GM12878 (cell line): ENCODE measurements around the gene SLC66A3.

Experiments used
- BACH1 ChIP-seq: fragments of 450-650 bp; IDR thresholded peaks from 2 replicates; pipeline ENCODE4 v1.6.1; 2017; ENCODE audit warnings: mild to moderate bottlenecking, borderline replicate concordance
- EGR1 ChIP-seq, 2 experiments: IDR thresholded peaks; 1 replicate in 1 of 2; 2 replicates in 1 of 2; pipeline ENCODE4 v1.6.1; 2011 to 2012; ENCODE audit warnings: low read depth in 2 of 2, low read length in 2 of 2, borderline replicate concordance in 1 of 2, mild to moderate bottlenecking in 1 of 2, moderate library complexity in 1 of 2
- ESRRA ChIP-seq: IDR thresholded peaks from 2 replicates; pipeline ENCODE4 v1.6.1; 2012; ENCODE audit warnings: mild to moderate bottlenecking, low read length, improper control_type of control experiment
- EZH2 ChIP-seq: IDR thresholded peaks from 2 replicates; pipeline ENCODE4 v1.6.1; 2012; ENCODE audit warnings: low read depth, mild to moderate bottlenecking, control low read depth, inconsistent platforms, low read length, borderline replicate concordance; ENCODE audit not compliant: control insufficient read depth
- IKZF1 ChIP-seq: fragments of 450-650 bp; conservative IDR thresholded peaks from 2 replicates; pipeline ENCODE4 v1.6.1; 2017; ENCODE audit warnings: antibody characterized with exemption, mild to moderate bottlenecking
- POLR2A ChIP-seq: IDR thresholded peaks from 2 replicates; pipeline ENCODE4 v1.6.1; 2011; ENCODE audit warnings: low read depth, mild to moderate bottlenecking, low read length
- RELA ChIP-seq: fragments of 450-650 bp; IDR thresholded peaks from 2 replicates; pipeline ENCODE4 v1.8.0; 2014; ENCODE audit warnings: borderline replicate concordance; ENCODE audit not compliant: partially characterized antibody
- SIX5 ChIP-seq: IDR thresholded peaks from 2 replicates; pipeline ENCODE4 v1.6.1; 2011; ENCODE audit warnings: mild to moderate bottlenecking, low read depth, low read length, moderate library complexity; ENCODE audit not compliant: severe bottlenecking
- SMARCA5 ChIP-seq: fragments of 450-650 bp; IDR thresholded peaks from 2 replicates; pipeline ENCODE4 v1.6.1; 2017; ENCODE audit warnings: mild to moderate bottlenecking
- TAF1 ChIP-seq: IDR thresholded peaks from 2 replicates; pipeline ENCODE4 v1.6.1; 2011; ENCODE audit warnings: mild to moderate bottlenecking, low read depth, low read length, borderline replicate concordance
- ZBED1 ChIP-seq: IDR thresholded peaks from 2 replicates; pipeline ENCODE4 v1.6.1; 2016; ENCODE audit warnings: borderline replicate concordance
- TF ChIP-seq, protein P1 (sequence below), 3 experiments: IDR thresholded peaks in 2 of 3; conservative IDR thresholded peaks in 1 of 3; 2 replicates each; pipeline ENCODE4 v1.5.1; 2011; ENCODE audit warnings: low read depth in 3 of 3, low read length in 3 of 3, mild to moderate bottlenecking in 3 of 3, control low read depth in 2 of 3, moderate library complexity in 2 of 3, inconsistent platforms in 1 of 3, mixed read lengths in 1 of 3; ENCODE audit not compliant: control insufficient read depth in 2 of 3, insufficient read depth in 1 of 3; ENCODE audit errors: extremely low read depth in 1 of 3
- TF ChIP-seq, protein P2 (sequence below): fragments of 450-650 bp; IDR thresholded peaks from 2 replicates; pipeline ENCODE4 v1.6.1; 2017; ENCODE audit warnings: antibody characterized with exemption, mild to moderate bottlenecking, moderate library complexity

DNA sequence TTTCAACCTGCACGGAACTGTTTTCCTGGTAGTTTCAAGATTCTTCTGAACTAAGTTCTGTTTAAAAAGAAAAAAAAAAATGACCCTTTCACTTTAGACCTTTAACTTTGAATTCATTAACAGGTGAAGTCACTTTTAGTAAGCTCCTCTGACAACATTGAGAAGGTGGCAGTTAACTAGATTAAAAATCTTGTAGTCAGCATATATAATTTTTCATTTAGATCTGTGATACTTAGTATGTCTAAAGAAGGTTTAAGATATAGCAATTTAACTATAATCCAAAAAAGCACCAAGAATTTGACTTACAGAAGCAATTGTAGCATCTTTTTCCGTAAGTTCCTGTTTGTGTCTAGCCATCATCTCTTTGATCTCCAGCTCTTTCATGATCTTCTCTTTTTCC is 45.4 kb downstream of the SLC66A3 start:
- TF ChIP-seq, protein P1, sequence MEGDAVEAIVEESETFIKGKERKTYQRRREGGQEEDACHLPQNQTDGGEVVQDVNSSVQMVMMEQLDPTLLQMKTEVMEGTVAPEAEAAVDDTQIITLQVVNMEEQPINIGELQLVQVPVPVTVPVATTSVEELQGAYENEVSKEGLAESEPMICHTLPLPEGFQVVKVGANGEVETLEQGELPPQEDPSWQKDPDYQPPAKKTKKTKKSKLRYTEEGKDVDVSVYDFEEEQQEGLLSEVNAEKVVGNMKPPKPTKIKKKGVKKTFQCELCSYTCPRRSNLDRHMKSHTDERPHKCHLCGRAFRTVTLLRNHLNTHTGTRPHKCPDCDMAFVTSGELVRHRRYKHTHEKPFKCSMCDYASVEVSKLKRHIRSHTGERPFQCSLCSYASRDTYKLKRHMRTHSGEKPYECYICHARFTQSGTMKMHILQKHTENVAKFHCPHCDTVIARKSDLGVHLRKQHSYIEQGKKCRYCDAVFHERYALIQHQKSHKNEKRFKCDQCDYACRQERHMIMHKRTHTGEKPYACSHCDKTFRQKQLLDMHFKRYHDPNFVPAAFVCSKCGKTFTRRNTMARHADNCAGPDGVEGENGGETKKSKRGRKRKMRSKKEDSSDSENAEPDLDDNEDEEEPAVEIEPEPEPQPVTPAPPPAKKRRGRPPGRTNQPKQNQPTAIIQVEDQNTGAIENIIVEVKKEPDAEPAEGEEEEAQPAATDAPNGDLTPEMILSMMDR (IDR thresholded peaks at IDR 0.05 in 2 of 3, conservative IDR thresholded peaks at IDR 0.05 in 1 of 3; ENCODE audit: control insufficient read depth in 2 of 3, extremely low read depth in 1 of 3, insufficient read depth in 1 of 3, low read depth in 3 of 3, low read length in 3 of 3), result no peak
- TF ChIP-seq SIX5, result no peak
- TF ChIP-seq BACH1, result no peak
- TF ChIP-seq EZH2, result no peak
- TF ChIP-seq, protein P2, sequence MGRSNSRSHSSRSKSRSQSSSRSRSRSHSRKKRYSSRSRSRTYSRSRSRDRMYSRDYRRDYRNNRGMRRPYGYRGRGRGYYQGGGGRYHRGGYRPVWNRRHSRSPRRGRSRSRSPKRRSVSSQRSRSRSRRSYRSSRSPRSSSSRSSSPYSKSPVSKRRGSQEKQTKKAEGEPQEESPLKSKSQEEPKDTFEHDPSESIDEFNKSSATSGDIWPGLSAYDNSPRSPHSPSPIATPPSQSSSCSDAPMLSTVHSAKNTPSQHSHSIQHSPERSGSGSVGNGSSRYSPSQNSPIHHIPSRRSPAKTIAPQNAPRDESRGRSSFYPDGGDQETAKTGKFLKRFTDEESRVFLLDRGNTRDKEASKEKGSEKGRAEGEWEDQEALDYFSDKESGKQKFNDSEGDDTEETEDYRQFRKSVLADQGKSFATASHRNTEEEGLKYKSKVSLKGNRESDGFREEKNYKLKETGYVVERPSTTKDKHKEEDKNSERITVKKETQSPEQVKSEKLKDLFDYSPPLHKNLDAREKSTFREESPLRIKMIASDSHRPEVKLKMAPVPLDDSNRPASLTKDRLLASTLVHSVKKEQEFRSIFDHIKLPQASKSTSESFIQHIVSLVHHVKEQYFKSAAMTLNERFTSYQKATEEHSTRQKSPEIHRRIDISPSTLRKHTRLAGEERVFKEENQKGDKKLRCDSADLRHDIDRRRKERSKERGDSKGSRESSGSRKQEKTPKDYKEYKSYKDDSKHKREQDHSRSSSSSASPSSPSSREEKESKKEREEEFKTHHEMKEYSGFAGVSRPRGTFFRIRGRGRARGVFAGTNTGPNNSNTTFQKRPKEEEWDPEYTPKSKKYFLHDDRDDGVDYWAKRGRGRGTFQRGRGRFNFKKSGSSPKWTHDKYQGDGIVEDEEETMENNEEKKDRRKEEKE, result no peak
- TF ChIP-seq IKZF1, result no peak
- no peak for TF ChIP-seq ESRRA
- no peak for TF ChIP-seq EGR1 (IDR thresholded peaks at IDR 0.05; ENCODE audit: borderline replicate concordance in 1 of 2, low read depth in 2 of 2, low read length in 2 of 2)
- no peak for TF ChIP-seq SMARCA5
- no peak for TF ChIP-seq POLR2A
- TF ChIP-seq ZBED1, result no peak
- TF ChIP-seq TAF1, result no peak
- TF ChIP-seq RELA, result no peak
